Measurements from ENCODE around the gene NCF2.

The NCF2 gene

GRCh38 chr1:183586926-183587325, 3.3 kb downstream of the NCF2 start:
- Histone ChIP-seq H3K4me3 (ENCODE audit: low read depth in 1 of 2, low read length in 2 of 2) (no peak overlapping the region), H3K9ac (ENCODE audit: low read depth in 1 of 2, low read length in 2 of 2) (no peak overlapping the region), H3K27ac (ENCODE audit: low read depth, low read length) (no peak overlapping the region), H3K4me1 (ENCODE audit: control insufficient read depth in 1 of 2, insufficient read depth in 2 of 2, low read length in 2 of 2) (peaks cover 13 to 18% of the 10 kb centered on the region in 2 donors), H3K27me3 (ENCODE audit: control insufficient read depth in 1 of 2, insufficient read depth in 2 of 2, low read length in 2 of 2) (no peaks in the 10 kb centered on the region), H3K36me3 (ENCODE audit: control insufficient read depth in 1 of 2, insufficient read depth in 2 of 2, low read length in 2 of 2) (no peaks in the 10 kb centered on the region), H3K9me3 (ENCODE audit: control insufficient read depth in 1 of 2, low read length in 2 of 2) (no peaks in the 10 kb centered on the region)

- peaks cover 13 to 18% of the 10 kb centered on the region in 2 donors for H3K4me1 ChIP-seq (ENCODE audit: control insufficient read depth in 1 of 2, insufficient read depth in 2 of 2, low read length in 2 of 2)
- no peaks in the 10 kb centered on the region for H3K36me3 ChIP-seq (ENCODE audit: control insufficient read depth in 1 of 2, insufficient read depth in 2 of 2, low read length in 2 of 2)
- no peak overlapping the region for H3K27ac ChIP-seq (ENCODE audit: low read depth, low read length)
- H3K4me3 ChIP-seq (ENCODE audit: low read depth in 1 of 2, low read length in 2 of 2) = no peak overlapping the region
- no peaks in the 10 kb centered on the region for H3K9me3 ChIP-seq (ENCODE audit: control insufficient read depth in 1 of 2, low read length in 2 of 2)
- H3K27me3 ChIP-seq (ENCODE audit: control insufficient read depth in 1 of 2, insufficient read depth in 2 of 2, low read length in 2 of 2) = no peaks in the 10 kb centered on the region
- H3K9ac ChIP-seq (ENCODE audit: low read depth in 1 of 2, low read length in 2 of 2) = no peak overlapping the region
Observed at GRCh38 chr1:183586455-183586854, 3.8 kb downstream of the NCF2 start.

DNA sequence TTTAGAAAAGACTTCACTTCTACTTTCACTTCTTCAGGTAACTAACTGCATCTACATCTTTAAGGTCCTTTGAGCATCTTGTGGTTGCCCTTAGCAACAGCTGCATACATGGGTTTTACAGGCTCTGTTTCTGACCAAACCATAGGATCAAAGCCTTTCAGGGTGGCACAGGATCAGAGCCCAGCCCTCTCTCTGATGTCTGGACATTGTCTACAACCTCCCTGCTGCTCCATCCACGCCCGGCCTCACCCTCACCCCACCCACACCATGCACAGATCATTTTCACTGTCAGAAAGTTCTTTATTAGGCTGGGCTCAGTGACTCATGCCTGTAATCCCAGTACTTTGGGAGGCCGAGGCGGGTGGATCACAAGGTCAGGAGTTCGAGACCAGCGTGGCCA, 5.2 kb downstream of the NCF2 start:
- no peak overlapping the region for H3K27ac ChIP-seq (ENCODE audit: low read depth, low read length)
- no peak overlapping the region for H3K4me3 ChIP-seq (ENCODE audit: low read depth in 1 of 2, low read length in 2 of 2)
- H3K9me3 ChIP-seq (ENCODE audit: control insufficient read depth in 1 of 2, low read length in 2 of 2) = no peaks in the 10 kb centered on the region
- H3K36me3 ChIP-seq (ENCODE audit: control insufficient read depth in 1 of 2, insufficient read depth in 2 of 2, low read length in 2 of 2) = no peaks in the 10 kb centered on the region
- peaks cover 13% of the 10 kb centered on the region in 2 donors for H3K4me1 ChIP-seq (ENCODE audit: control insufficient read depth in 1 of 2, insufficient read depth in 2 of 2, low read length in 2 of 2)
- no peaks in the 10 kb centered on the region for H3K27me3 ChIP-seq (ENCODE audit: control insufficient read depth in 1 of 2, insufficient read depth in 2 of 2, low read length in 2 of 2)
- H3K9ac ChIP-seq (ENCODE audit: low read depth in 1 of 2, low read length in 2 of 2) = no peak overlapping the region

DNA sequence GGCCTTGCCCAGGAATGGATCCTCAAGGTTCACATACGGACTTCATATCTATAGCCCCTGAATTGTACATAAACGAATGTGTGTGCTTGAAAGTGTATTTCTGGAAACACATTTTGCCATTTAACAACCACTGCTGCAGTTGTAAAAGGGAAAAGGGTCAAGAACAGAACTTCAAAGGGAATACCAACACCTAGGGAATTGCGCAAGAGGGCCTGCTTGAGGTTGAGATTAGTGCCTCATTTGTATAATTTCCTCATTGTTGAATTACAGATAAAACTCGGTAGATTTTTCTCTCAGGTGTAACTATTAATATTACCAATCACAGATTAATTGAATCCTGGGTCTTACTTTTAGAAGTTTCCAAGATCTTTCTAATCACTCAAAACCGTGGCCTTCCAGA, 6.1 kb downstream of the NCF2 start:
- H3K9me3 ChIP-seq (ENCODE audit: control insufficient read depth in 1 of 2, low read length in 2 of 2) = no peaks in the 10 kb centered on the region
- no peaks in the 10 kb centered on the region for H3K27me3 ChIP-seq (ENCODE audit: control insufficient read depth in 1 of 2, insufficient read depth in 2 of 2, low read length in 2 of 2)
- H3K4me3 ChIP-seq (ENCODE audit: low read depth in 1 of 2, low read length in 2 of 2) = no peak overlapping the region
- H3K4me1 ChIP-seq (ENCODE audit: control insufficient read depth in 1 of 2, insufficient read depth in 2 of 2, low read length in 2 of 2) = peaks cover 11 to 13% of the 10 kb centered on the region in 2 donors
- no peak overlapping the region for H3K9ac ChIP-seq (ENCODE audit: low read depth in 1 of 2, low read length in 2 of 2)
- H3K27ac ChIP-seq (ENCODE audit: low read depth, low read length) = no peak overlapping the region
- H3K36me3 ChIP-seq (ENCODE audit: control insufficient read depth in 1 of 2, insufficient read depth in 2 of 2, low read length in 2 of 2) = no peaks in the 10 kb centered on the region

DNA sequence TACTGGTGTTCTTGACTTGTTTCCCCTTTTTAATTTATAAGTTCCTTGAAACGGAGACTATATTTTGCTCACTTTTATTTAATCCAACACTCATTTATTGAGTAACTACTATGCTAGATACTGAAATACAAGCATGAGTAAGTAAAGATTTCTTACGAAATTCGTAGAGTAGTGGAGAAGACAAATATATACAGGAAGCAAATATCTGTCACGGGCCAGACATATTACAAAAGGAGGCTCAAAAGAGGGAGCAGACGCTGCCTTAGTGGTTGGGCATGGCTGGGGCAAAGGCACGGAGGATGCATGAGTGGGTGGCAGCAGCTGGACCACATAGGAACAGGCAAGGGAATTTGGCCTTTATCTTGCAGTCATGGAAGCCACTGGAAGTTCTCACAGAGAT, 6.8 kb downstream of the NCF2 start:
- H3K27ac ChIP-seq (ENCODE audit: low read depth, low read length) = no peak overlapping the region
- H3K4me3 ChIP-seq (ENCODE audit: low read depth in 1 of 2, low read length in 2 of 2) = no peak overlapping the region
- peaks cover 5 to 9% of the 10 kb centered on the region in 2 donors for H3K4me1 ChIP-seq (ENCODE audit: control insufficient read depth in 1 of 2, insufficient read depth in 2 of 2, low read length in 2 of 2)
- no peaks in the 10 kb centered on the region for H3K27me3 ChIP-seq (ENCODE audit: control insufficient read depth in 1 of 2, insufficient read depth in 2 of 2, low read length in 2 of 2)
- no peaks in the 10 kb centered on the region for H3K9me3 ChIP-seq (ENCODE audit: control insufficient read depth in 1 of 2, low read length in 2 of 2)
- no peak overlapping the region for H3K9ac ChIP-seq (ENCODE audit: low read depth in 1 of 2, low read length in 2 of 2)
- H3K36me3 ChIP-seq (ENCODE audit: control insufficient read depth in 1 of 2, insufficient read depth in 2 of 2, low read length in 2 of 2) = no peaks in the 10 kb centered on the region

GRCh38 chr1:183582021-183582713, 8.1 kb downstream of the NCF2 start:
- Histone ChIP-seq H3K27ac (ENCODE audit: low read depth, low read length) (no peak overlapping the region), H3K9ac (ENCODE audit: low read depth in 1 of 2, low read length in 2 of 2) (no peak overlapping the region), H3K36me3 (ENCODE audit: control insufficient read depth in 1 of 2, insufficient read depth in 2 of 2, low read length in 2 of 2) (no peaks in the 10 kb centered on the region)

DNA sequence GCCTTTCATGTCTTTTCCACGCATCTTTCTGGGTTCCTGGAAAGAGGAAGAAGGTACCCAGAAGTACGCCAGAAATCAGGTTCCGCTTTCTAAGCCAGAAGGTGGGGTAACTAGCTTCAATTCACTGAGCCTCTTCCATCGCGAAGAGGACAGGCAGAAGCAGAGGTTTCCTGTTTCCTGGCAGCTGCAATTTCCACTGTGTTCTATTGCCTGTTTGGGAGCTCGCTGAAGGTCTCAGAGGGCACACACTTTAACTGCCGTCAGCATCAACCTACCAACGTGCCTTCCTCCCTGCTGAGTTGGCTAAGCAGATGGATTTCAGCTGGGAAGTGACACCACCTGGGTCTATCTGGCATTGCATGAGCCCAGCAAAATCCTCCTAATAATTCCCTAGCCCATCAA, 10.0 kb downstream of the NCF2 start:
- H3K9me3 ChIP-seq (ENCODE audit: control insufficient read depth in 1 of 2, low read length in 2 of 2) = no peaks in the 10 kb centered on the region
- no peak overlapping the region for H3K27ac ChIP-seq (ENCODE audit: low read depth, low read length)
- H3K9ac ChIP-seq (ENCODE audit: low read depth in 1 of 2, low read length in 2 of 2) = no peak overlapping the region
- no peak overlapping the region for H3K4me3 ChIP-seq (ENCODE audit: low read depth in 1 of 2, low read length in 2 of 2)
- H3K4me1 ChIP-seq (ENCODE audit: control insufficient read depth in 1 of 2, insufficient read depth in 2 of 2, low read length in 2 of 2) = peaks cover 5 to 9% of the 10 kb centered on the region in 2 donors
- no peaks in the 10 kb centered on the region for H3K36me3 ChIP-seq (ENCODE audit: control insufficient read depth in 1 of 2, insufficient read depth in 2 of 2, low read length in 2 of 2)
- H3K27me3 ChIP-seq (ENCODE audit: control insufficient read depth in 1 of 2, insufficient read depth in 2 of 2, low read length in 2 of 2) = no peaks in the 10 kb centered on the region

More at GRCh38 chr1:183582021-183582713, 8.1 kb downstream of the NCF2 start:
- Histone ChIP-seq H3K4me3 (ENCODE audit: low read depth in 1 of 2, low read length in 2 of 2) (no peak overlapping the region), H3K9me3 (ENCODE audit: control insufficient read depth in 1 of 2, low read length in 2 of 2) (no peaks in the 10 kb centered on the region), H3K27me3 (ENCODE audit: control insufficient read depth in 1 of 2, insufficient read depth in 2 of 2, low read length in 2 of 2) (no peaks in the 10 kb centered on the region), H3K4me1 (ENCODE audit: control insufficient read depth in 1 of 2, insufficient read depth in 2 of 2, low read length in 2 of 2) (peaks cover 5 to 9% of the 10 kb centered on the region in 2 donors)

DNA sequence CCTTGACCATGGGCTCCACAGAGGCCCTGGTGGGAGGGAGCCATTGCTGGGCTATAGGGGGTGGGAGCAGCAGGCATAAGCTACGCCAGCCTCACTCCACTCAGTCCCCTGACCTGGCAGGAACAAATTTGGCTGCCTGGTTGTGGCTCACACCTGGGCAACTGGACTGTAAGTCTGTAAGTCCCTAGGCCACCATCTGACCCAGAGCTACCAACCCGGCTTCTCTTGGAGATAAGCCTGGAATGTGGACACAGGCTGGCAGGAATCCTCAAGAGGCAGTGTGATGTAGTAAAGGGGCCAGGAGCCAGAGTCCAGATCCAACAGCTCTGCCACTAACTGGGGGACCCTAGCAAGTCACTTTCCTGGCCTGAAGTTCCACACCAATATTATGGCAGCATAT, 11.4 kb downstream of the NCF2 start:
- Histone ChIP-seq H3K27ac (ENCODE audit: low read depth, low read length) (no peak overlapping the region), H3K9ac (ENCODE audit: low read depth in 1 of 2, low read length in 2 of 2) (no peak overlapping the region), H3K9me3 (ENCODE audit: control insufficient read depth in 1 of 2, low read length in 2 of 2) (no peaks in the 10 kb centered on the region), H3K27me3 (ENCODE audit: control insufficient read depth in 1 of 2, insufficient read depth in 2 of 2, low read length in 2 of 2) (no peaks in the 10 kb centered on the region), H3K4me3 (ENCODE audit: low read depth in 1 of 2, low read length in 2 of 2) (no peak overlapping the region), H3K4me1 (ENCODE audit: control insufficient read depth in 1 of 2, insufficient read depth in 2 of 2, low read length in 2 of 2) (peaks cover 3 to 9% of the 10 kb centered on the region in 2 donors), H3K36me3 (ENCODE audit: control insufficient read depth in 1 of 2, insufficient read depth in 2 of 2, low read length in 2 of 2) (no peaks in the 10 kb centered on the region)

DNA sequence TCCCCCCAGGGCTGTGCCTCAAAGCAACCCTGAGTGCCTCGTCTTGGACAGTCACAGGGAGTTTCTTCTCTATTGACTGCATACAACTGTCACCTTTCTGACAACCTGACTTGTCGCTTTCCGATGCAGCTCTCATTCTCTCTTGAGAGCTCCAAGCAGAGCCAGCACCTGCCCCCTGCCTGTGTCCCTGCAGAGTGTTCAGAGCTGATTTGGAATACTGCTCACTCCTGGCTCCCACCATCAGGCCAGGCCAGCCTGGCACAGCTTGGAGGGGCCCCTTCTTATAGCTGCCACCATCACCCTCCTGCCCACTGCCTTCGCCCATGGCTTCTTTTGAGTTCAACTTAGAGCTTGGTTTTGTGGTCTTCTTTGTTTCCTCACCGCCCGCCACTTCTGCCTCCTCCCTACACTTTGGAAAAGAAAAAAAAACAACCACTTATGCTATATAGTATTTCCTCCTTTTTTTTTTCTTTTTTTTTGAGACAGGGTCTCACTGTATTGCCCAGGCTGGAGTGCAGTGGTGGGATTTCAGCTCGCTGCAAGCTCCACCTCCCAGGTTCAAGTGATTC, 12.3 kb downstream of the NCF2 start:
- Histone ChIP-seq H3K9ac (ENCODE audit: low read depth in 1 of 2, low read length in 2 of 2) (no peak overlapping the region), H3K36me3 (ENCODE audit: control insufficient read depth in 1 of 2, insufficient read depth in 2 of 2, low read length in 2 of 2) (no peaks in the 10 kb centered on the region), H3K27me3 (ENCODE audit: control insufficient read depth in 1 of 2, insufficient read depth in 2 of 2, low read length in 2 of 2) (no peaks in the 10 kb centered on the region), H3K4me3 (ENCODE audit: low read depth in 1 of 2, low read length in 2 of 2) (no peak overlapping the region), H3K4me1 (ENCODE audit: control insufficient read depth in 1 of 2, insufficient read depth in 2 of 2, low read length in 2 of 2) (peaks cover 0 to 9% of the 10 kb centered on the region in 2 donors), H3K9me3 (ENCODE audit: control insufficient read depth in 1 of 2, low read length in 2 of 2) (no peaks in the 10 kb centered on the region), H3K27ac (ENCODE audit: low read depth, low read length) (no peak overlapping the region)

- Histone ChIP-seq H3K9ac (ENCODE audit: low read depth in 1 of 2, low read length in 2 of 2) (no peak overlapping the region), H3K27me3 (ENCODE audit: control insufficient read depth in 1 of 2, insufficient read depth in 2 of 2, low read length in 2 of 2) (no peaks in the 10 kb centered on the region), H3K4me1 (ENCODE audit: control insufficient read depth in 1 of 2, insufficient read depth in 2 of 2, low read length in 2 of 2) (no peaks in the 10 kb centered on the region), H3K4me3 (ENCODE audit: low read depth in 1 of 2, low read length in 2 of 2) (no peak overlapping the region), H3K27ac (ENCODE audit: low read depth, low read length) (no peak overlapping the region), H3K36me3 (ENCODE audit: control insufficient read depth in 1 of 2, insufficient read depth in 2 of 2, low read length in 2 of 2) (no peaks in the 10 kb centered on the region), H3K9me3 (ENCODE audit: control insufficient read depth in 1 of 2, low read length in 2 of 2) (no peaks in the 10 kb centered on the region)
Observed at GRCh38 chr1:183576537-183576936, 13.7 kb downstream of the NCF2 start.
